Embryonic facial prominence (tissue), 1 donor: Measurements from ENCODE around the gene BDH1.
"Not testable (repeated sequence)": the region's sequence is repeated elsewhere in the genome, so short reads cannot be mapped to it uniquely, and the experiment has no call there.

Source experiments
- DNase-seq: peaks from one replicate; pipeline ENCODE4 v3.0.0-alpha.2; 2016; ENCODE audit errors: extremely low spot score

The BDH1 gene

DNA sequence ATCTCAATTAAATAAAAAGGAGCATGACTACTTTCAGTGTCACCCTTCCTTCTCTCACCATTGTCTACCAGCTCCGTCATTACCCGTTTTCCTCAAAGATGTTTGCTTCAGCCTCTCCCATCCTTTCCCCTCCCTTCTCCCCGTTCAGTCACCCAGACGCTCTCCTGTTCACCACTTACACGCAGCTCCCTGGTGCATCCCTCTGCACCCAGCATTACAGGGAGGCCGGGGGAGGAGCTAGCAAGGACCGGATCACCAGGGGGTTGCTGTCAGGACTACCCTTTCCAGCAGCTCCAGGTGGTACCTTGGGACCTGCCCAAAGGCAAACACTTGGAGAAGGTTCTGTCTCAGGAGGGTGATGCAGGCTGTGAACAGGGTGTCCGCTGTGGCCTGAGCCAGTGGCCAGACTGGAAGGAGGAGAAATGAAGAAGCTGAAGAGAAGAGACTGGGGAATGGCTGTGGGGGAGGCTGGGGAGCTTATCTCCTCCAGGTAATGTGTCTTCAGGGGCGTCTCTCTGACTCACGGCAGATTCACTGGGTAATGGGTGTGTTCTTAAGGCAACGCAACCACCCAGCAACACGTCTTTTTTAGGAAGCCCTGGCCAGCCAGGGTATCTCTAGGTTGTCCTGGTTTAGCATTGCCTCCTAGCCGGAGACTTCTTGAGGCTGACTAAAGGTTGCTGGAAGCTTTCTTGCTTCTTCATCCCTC lies 21.8 kb upstream of the BDH1 start:
- DNase-seq = no peak

DNA sequence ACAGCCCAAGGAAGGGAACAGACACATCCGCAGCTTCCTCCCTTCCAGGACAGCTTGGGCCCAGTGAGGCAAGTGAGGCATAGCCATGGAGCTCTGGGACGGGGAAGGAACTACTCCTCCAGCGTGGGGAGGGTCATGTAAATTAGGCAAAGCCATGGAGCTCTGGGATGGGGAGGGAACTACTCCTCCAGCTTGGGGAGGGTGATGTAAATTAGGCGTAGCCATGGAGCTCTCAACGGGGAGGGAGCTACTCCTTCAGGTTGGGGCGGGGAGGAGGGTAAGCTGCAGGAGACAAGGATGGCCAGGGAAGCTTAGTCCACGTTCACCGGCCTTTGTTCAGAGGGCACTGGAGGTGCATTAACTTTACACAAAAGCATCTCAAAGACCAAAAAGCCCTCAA lies 21.1 kb upstream of the BDH1 start:
- no peak for DNase-seq

DNA sequence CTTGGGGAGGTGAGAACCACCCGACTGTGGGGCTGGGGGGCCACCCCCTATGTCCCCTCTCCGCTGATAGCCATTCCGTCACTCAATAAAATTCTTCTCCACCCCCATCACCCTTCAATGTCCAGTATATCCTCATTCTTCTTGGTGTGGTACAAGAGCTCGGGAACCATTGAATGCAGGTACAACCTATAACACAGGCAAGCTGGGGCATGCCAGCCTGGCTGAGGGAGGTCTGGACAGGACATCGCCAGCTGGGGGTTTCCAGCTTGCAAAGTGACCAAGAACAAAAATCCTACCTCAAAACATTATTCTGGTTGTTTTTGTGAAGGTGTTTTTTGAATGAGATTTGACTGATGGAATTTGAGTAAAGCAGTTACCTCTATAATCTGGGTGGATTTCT lies 19.6 kb upstream of the BDH1 start:
- no peak for DNase-seq

DNA sequence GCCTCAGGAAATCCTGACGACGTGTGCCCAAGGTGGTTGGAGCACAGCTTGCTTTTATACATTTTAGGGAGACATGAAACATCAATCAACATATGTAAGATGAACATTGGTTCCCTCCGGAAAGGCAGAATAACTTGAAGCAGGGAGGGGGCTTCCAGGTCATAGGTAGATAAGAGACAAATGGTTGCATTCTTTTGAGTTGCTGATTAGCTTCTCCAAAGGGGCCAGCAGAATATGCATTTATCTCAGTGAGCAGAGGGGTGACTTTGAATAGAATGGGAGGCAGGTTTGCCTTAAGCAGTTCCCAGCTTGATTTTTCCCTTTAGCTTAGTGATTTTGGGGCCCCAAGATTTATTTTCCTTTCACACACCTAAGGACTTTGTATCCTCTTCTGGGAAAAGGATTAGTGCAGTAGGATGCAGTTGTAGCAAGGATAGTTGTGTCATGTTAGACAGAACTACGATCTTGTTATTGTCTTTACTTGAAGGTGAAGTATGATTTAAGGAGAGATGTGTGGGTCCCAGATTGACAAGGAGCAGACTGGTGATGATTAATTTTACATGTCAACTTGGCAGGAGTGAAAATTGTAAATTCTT lies 18.7 kb upstream of the BDH1 start:
- not testable (repeated sequence) for DNase-seq

DNA sequence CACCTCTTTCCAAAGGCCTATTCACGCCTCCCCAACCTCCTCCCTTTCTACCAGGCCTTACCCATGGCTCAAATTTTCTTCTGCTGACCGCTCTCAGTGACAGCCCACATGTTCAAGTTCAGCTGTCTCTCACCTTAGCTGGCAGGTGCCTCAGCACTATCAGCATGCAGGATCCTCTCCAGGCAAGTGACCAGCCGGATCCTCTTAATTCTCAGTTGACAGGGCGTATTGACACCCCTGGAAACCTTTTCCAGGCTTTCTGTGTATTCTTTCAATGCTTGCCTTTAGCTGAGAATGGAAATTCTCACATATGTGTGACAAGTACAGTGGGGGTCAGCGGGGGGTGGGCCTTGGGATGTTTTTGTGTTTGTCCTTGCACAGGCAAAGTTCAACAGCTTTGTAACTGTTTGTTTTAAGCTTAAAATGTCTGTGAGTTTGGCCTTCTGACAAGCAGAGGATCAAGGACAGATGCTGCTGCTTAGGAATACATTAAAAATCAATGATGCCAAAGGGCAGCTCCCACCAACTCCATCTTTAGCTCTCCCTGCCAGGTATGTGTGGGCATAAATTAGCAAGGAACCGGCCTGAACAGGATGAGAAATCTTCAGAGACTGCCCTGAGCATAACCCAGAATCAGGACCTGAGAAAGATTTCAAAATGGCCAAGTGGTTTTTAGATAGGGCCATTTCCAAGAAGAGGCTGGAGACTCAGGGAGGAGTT lies 17.4 kb upstream of the BDH1 start:
- DNase-seq = no peak

DNA sequence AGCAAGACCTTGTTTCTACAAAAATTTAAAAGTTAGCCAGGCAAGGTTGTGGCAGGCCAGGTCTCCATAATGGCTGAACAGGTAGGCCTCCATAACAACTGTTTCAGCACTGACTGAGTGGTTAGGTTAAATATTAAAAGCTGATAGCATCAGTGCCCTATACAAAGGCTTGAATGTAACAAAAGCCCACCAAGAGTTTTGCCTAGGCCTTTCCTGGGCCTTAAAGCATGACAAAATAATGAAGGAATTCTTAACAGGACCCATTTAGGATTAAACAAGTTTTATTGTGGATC lies 16.1 kb upstream of the BDH1 start:
- DNase-seq = not testable (repeated sequence)

DNA sequence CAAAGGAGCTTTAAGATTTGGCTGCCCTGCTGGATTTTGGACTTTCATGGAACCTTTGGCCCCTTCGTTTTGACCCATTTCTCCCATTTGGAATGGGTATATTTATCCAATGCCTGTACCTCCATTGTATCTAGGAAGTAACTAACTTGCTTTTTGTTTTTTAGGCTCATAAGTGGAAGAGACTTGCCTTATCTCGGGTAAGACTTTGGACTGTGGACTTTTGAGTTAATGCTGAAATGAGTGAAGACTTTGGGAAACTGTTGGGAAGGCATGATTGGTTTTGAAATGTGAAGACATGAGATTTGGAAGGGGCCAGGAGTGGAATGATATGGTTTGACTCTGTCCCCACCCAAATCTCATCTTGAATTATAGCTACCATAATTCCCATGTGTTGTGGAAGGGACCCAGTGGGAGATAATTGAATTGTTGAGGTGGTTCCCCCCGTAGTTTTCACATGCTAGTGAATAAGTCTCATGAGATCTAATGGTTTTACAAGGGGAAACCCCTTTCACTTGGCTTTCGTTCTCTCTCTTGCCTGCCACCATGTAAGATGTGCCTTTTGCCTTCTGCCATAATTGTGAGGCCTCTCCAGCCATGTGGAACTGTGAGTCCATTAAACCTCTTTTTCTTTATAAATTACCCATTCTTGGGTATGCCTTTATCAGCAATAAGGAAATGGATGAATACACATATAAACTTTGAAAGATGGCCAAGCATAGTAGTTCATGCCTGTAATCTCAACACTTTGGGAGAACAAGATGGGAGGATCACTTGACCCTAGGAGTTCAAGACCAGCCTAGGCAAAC lies 15.5 kb upstream of the BDH1 start:
- DNase-seq = not testable (repeated sequence)

DNA sequence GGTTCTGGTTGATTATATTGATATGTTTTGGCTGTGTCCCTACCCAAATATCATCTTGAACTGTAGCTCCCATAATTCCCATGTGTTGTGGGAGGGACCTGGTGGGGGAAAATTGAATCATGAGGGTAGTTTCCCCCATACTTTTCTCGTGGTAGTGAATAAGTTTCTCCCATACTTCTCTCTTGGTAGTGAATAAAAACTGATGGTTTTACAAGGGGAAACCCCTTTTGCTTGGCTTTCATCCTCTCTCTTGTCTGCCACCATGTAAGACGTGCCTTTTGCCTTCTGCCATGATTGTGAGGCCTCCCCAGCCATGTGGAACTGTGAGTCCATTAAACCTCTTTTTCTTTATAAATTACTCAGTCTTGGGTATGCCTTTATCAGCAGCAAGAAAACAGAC lies 13.7 kb upstream of the BDH1 start:
- not testable (repeated sequence) for DNase-seq

DNA sequence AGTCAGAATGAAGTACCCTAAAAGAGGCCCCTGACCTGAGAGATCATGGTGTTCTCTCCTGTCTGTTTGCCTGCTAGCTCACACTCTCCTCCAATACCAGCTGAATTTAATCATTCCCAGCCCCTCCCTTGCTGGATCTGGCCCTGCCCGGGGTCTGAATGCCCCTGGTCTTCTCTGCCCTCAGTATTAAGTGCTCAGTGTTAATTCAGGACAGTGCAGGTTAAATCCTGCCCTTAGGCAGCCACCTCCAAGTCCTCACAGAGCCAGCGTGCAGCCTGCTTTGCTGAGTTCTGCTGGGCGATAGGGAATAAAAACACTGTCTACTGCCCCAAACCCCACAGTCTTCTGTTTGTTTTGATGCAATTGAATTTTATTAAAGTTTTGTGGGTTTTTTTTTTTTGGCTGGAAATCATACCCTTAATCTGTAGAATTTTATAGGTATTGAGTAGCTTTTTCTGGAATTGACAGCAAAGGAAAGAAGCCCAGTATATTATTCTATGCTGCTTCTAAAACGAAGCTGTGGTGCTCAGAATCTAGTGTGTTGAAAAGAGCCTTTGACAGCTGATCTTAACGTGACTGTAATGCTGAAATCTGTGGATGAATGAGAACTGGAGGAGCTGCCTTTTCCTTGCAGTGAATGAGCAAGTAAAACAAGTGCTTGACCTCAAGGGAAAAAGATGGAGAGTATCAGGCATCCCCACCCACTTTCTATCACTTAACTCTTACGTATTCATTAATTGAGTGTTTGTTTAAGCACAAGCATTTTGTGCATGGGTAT lies 12.3 kb upstream of the BDH1 start:
- DNase-seq = no peak

DNA sequence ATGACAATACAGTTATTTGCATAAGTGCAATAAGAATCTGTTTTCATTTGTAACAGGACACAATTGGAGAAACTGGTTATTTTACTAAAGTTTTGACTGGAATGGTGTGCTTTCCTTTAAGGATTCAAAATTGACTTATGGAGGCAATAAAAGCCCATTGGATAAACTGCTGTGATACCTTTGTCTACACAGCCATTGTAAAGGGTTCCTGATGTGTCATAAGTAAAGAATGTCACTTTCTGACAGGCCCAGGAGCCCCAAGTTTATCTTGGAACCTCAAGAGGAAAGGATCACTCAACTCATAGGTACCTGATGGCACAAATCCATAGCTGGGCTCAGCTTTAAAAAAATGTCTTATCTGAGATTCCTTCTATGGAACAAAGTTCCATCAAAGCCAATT lies 10.4 kb upstream of the BDH1 start:
- not testable (repeated sequence) for DNase-seq

DNA sequence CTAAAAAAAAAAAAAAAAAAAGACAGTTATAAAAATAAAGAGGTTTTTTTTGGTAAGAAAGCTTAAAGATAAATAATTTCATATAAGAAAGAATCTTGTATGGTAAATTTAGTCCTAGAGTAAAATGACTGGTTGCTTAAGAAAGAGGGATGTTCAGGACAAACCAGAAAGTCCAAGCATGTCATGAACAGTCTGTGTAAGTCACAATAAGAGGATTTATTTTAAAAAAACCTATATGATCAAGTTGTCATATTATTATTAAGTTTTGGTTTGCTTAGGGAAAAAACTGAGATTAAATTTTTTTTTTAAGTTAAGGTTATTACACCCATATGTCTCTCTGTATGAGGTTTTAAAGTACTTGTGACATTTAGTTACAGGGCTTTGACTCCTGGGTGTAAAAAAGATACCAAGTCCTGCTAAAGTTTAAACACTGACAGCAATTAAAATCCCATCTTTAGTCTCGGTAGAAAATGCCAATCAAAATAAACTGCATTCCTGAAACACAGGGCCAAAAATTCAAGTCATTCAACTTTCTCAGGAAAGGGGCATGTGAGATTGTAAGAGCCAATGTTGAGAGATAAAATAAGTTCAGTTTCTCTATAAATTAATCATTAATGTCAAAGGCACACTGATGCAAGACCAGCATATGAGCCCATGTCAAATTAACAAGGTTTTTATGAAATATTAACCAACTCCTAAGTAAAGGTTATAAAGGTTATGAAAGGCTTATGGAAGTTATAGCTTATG lies 8.5 kb upstream of the BDH1 start:
- DNase-seq = no peak

DNA sequence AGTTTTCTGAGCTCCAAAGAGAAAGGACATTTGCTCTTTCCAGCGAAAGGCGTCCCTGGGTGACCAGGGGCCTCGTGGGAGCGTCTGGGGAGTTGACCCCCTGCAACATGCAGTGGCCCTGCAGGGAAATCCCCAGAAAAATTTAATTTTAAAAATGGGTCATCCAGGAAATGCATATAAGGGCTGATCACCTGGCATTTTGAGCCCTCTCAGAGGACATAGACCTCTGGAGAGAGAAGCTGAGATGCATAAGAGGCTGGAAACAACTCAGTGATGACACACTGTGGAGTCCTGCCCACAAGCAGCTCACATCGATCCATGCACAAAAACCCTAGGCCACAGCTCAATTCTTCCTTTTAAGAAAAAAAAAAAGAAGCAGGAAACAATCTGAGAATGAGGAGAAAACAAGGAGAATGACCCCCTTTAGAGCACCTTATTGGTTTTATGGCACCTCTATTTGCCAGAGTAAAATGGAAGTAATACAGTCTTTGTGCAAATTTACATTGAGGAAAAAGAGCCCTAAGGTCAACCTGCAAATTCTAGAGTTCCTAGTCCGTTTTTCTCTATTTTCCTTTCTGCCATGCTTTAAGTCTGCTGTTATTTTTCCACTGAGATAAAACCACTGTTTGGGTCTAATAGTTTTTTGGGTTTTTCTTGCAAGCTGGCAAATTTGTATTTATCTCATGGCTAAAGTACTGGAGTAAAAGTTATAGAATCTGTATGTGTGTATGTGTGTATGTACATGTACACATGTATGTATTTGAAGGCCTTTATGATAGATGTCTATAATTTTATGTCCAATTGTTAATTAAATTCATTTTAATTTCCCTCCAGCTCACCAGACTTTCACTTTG lies 6.9 kb upstream of the BDH1 start:
- DNase-seq = no peak

DNA sequence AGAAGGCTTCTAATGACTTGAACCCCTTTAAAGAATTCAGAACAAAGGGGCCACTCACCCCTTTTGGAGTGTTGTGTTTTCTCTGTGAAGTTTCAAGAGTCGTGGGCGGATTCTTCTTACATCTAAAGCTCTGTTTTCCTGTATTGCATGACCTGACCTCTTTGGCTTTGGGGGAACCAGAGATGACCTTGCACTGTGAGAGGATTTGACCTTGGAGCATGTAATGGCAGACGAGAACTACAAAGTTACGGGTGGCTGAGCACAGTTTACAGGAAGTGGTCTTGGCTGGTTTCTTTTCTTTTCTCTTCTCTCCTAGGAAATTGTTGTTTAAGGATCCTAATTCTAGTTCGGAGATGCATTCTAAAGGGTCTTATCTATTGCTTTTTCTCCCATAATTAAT lies 6.2 kb upstream of the BDH1 start:
- DNase-seq = no peak

DNA sequence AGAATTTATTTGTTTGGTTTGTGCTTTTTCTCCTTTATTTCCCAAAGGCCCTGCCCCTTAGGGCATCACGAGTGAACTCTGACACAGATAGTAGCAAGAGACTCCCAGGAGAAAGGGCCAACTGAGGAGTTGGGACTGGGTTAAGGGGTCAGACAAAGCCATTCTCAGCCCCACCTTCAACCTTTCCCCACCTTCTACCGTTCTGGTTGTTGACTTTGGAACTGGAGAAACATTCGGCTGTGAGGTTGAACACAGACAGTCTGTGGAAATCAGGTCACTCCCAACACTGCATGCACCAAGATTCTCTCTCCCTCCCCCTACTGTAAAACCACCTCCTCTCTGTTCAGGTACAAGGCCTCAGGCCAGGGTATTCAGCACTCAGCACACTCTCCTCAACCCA lies 3.9 kb upstream of the BDH1 start:
- DNase-seq = no peak

DNA sequence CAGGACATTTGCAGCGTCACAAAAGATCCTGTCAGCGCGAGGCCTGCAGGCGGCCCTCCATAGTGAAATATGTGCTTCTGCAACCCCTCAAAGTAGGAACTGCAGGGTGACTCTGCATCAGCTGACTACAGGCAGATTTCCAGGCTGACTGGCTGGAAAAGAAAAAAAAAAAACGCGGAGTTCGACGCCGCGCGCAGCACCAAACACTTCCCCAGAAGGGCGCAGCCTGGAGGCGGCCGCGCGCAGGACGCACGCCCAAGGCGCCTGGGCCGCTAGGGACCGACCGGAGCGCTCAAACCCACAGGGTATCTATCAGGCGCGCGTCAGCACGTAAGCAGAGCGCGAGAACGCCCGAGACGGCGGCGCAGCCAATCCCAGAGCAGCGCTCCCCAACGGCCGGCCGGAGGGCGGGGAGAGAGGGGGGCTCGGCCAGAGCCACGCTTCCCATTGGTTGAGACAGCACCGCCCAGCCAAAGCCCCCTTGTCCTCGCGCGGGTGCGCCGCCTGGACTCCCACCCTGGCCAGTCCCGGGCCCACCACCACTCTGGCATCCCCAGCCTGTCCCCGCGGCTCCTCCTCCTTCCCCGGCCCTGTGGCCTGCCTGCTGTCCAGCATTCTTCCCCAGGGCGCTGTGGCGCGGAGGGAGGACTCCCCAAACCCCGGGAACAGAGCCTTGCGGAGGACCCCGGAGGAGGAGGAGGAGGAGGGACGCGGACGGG lies 1.0 kb downstream of the BDH1 start:
- peak; percentile 80 for DNase-seq

DNA sequence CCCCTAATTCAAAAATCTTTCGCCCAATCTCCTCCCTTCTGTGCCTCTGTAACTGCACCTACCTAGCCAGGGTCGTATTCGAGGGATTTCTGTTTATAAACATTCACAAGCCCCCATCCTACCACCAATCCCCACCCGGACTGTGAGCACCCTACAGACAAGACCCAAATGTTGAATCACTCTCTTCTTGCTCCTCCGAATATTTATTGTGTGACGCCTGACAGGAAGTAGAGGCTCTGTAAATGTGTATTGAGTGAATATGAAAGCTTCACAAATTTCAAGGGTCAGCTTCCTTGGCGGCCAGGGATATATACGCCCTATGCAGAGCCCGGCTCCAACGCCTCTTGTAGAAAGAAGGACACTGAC lies 1.6 kb downstream of the BDH1 start:
- no peak for DNase-seq

DNA sequence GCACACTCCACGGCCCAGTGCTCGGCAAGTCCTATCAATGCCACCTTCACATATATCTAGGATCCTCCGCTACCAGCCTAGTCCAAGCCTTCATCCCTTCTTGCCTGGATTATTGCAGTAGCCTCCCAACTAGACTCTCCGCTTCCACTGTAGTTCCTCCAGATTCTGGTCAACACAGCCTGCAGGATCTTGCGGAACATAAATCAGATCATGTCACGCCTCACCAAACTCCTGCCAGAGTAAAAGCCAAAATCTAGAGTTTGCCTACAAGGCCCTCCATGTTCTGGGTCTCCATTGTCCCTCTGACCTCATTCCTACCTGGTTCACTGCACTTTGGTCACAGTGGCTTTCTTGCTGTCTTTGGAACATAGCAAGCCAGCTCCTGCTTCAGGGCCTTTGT lies 3.6 kb downstream of the BDH1 start:
- no peak for DNase-seq

DNA sequence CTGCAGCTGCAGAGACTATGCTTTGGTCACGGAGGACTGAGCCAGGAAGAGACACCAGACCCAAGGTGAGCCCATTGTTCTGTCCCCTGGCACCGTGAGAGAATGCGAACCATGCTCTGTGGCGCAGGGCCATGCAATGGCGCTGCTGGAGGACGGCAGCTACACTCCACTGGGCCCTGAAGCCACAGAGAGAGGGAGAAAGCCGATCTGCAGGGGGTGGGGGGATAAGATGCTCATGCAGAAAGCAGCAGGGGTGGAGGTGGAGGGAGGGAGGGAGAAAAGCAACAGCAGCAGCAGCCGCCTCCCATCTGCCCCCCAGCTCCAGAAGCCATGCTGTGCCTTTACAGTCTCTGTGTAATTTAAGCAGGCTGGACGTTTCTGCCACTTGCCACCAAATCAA lies 5.3 kb downstream of the BDH1 start:
- DNase-seq = no peak

DNA sequence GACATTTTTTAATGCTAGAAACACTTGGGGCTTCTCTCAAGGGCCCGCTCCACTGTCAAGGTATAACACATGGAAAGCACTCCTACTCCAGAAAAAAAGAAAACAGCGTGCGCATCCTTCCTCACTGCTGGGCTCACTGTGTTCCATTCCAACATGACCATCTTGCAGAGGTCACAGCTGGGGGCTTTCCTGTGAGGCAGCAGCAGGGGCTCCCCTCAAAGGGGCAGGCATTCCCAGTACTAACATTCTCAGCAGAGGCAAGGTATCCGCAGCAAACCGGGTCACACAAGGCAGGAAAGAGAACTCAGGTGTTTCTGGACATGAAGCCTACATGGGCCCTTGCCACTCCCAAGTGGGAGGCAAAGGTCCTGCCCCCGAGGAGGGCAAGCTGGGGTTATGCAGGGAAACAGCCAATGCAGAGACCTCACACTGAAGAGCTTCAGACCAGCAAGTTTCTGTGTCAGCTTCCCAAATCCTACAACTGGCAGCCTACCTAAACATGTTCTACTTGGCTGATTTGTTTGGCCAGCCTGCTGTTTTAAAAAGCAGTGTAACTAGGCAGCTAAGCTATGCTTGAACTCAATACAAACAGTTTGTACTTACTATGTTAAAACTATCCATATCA lies 6.4 kb downstream of the BDH1 start:
- DNase-seq = no peak
